OCI-LY7 (cell line): ENCODE results near the gene TMEM132E. TPM values are rescaled to one million over a fixed set of nuclear protein-coding genes. Genes with fewer than 3 reads are reported as not detected.

Source experiments
- BruUV-seq: library from RNA; stranded (reverse); fragments of 400-500 nt; replicated peaks from 2 replicates; lab custom pipeline; 2021; lab: Mats Ljungman, UMichigan
- CTCF ChIA-PET: fragments of 300-600 bp; sonication (Branson Sonifier 250); formaldehyde crosslinking; loops from one replicate; lab custom pipeline; 2022; ENCODE audit warnings: antibody characterized with exemption; ENCODE audit not compliant: unreplicated experiment; lab: Charles Lee
- POLR2A ChIA-PET: fragments of 300-600 bp; sonication (Branson Sonifier 250); formaldehyde crosslinking; loops from one replicate; lab custom pipeline; 2022; ENCODE audit warnings: antibody characterized with exemption; lab: Charles Lee
- DNase-seq: peaks from one replicate; pipeline ENCODE4 v3.0.0-alpha.2; 2015; ENCODE audit warnings: low spot score
- H2AFZ ChIP-seq: fragments of 200-600 bp; sonication (generic), shearing (Covaris generic); 2 replicates; pipeline ENCODE4 v1.6.1; 2014; ENCODE audit warnings: mild to moderate bottlenecking, antibody characterized with exemption, low read length, moderate library complexity
- H3K27ac ChIP-seq: fragments of 200-600 bp; sonication (generic); 2 replicates; pipeline ENCODE4 v1.5.1; 2014; ENCODE audit warnings: mixed run types, low read depth, mild to moderate bottlenecking, moderate library complexity, low read length, inconsistent platforms; ENCODE audit not compliant: poor library complexity, severe bottlenecking
- H3K36me3 ChIP-seq: fragments of 200-600 bp; sonication (generic); 2 replicates; pipeline ENCODE4 v1.6.1; 2014; ENCODE audit warnings: mild to moderate bottlenecking, antibody characterized with exemption, low read length, moderate library complexity, mixed read lengths; ENCODE audit not compliant: insufficient read depth
- H3K4me1 ChIP-seq: fragments of 200-600 bp; sonication (generic); 2 replicates; pipeline ENCODE4 v1.5.1; 2014; ENCODE audit warnings: mild to moderate bottlenecking, low read length; ENCODE audit not compliant: insufficient read depth, poor library complexity, severe bottlenecking
- H3K4me2 ChIP-seq: fragments of 200-600 bp; sonication (generic); 2 replicates; pipeline ENCODE4 v1.6.1; 2014; ENCODE audit warnings: mild to moderate bottlenecking, low read length
- H3K4me3 ChIP-seq: fragments of 200-600 bp; sonication (generic); 2 replicates; pipeline ENCODE4 v1.5.1; 2014; ENCODE audit warnings: mild to moderate bottlenecking, low read depth, low read length; ENCODE audit not compliant: poor library complexity, severe bottlenecking
- H3K79me2 ChIP-seq: fragments of 200-600 bp; sonication (generic); 2 replicates; pipeline ENCODE4 v1.6.1; 2016; ENCODE audit warnings: low read depth, mild to moderate bottlenecking, low read length, moderate library complexity, mixed read lengths; ENCODE audit not compliant: insufficient read depth
- H3K9me2 ChIP-seq: fragments of 200-600 bp; sonication (generic); 2 replicates; pipeline ENCODE4 v1.6.1; 2016; ENCODE audit warnings: mild to moderate bottlenecking, low read length, mixed read lengths; ENCODE audit not compliant: insufficient read depth
- H3K9me3 ChIP-seq: fragments of 200-600 bp; sonication (generic); 2 replicates; pipeline ENCODE4 v1.6.1; 2014; ENCODE audit warnings: mild to moderate bottlenecking, mixed run types, low read length, mixed read lengths
- H4K20me1 ChIP-seq: fragments of 200-600 bp; sonication (generic); 2 replicates; pipeline ENCODE4 v1.6.1; 2014; ENCODE audit warnings: mild to moderate bottlenecking, antibody characterized with exemption, low read length, moderate library complexity, mixed read lengths; ENCODE audit not compliant: insufficient read depth
- EZH2phosphoT487 ChIP-seq: fragments of 200-600 bp; sonication (generic); IDR thresholded peaks from 2 replicates; pipeline ENCODE4 v1.6.1; 2018; ENCODE audit warnings: low read depth, borderline replicate concordance, mild to moderate bottlenecking, mixed run types, antibody characterized with exemption, low read length, moderate library complexity, mixed read lengths
- intact Hi-C: fragments of 100-400 bp; cut with micrococcal nuclease; formaldehyde crosslinking; loops from one replicate; pipeline ENCODE4 v1.10.0; 2022; ENCODE audit not compliant: unreplicated experiment
- total RNA-seq, 2 experiments: library from RNA; depleted of rRNA in 1 of 2; stranded (reverse); fragments of >200 nt in 1 of 2; shearing (Covaris generic) in 1 of 2; gene quantifications; 2 replicates each; pipeline ENCODE4 v1.2.3, GENCODE V29; 2014 to 2022
- TF ChIP-seq, protein P1 (sequence below): fragments of 200-600 bp; sonication (generic); conservative IDR thresholded peaks from 2 replicates; pipeline ENCODE4 v1.5.1; 2014; ENCODE audit warnings: mild to moderate bottlenecking, antibody characterized with exemption, low read length, moderate library complexity, mixed read lengths

Gene TMEM132E
- total RNA-seq, 2 experiments from 2014 or later = not detected

DNA sequence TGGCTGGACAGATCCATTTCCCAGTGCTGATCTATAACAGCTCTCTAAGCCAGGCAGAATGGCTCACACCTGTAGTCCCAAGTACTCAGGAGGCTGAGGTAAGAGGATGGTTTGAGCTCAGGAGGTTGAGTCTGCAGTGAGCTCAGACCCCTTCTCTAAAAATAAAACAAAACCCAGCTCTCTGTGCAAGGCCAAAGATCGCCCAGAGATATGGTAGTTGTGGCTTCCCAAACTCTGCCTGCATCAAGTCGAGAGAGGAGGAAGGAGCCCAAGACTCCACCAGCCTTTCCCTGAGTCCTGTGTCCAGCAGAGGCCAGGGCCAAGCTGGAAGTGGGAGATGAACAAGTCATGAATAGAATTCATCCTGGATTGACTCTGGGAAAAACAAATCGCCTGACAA is 88.8 kb downstream of the TMEM132E start:
- no TSS peak for BruUV-seq
- no peak for DNase-seq

GRCh38 chr17:34669511-34669910 is 90.1 kb downstream of the TMEM132E start:
- no peak overlapping the region for H2AFZ ChIP-seq
- no peaks in the 10 kb centered on the region for H3K4me1 ChIP-seq
- H3K4me2 ChIP-seq = no peak overlapping the region
- no TSS peak for BruUV-seq
- no peaks in the 10 kb centered on the region for H3K79me2 ChIP-seq
- H3K9me2 ChIP-seq = no peaks in the 10 kb centered on the region
- ChIA-PET POLR2A (no interaction called here), CTCF (no interaction called here)
- TF ChIP-seq EZH2phosphoT487 = no peak
- TF ChIP-seq, protein P1, sequence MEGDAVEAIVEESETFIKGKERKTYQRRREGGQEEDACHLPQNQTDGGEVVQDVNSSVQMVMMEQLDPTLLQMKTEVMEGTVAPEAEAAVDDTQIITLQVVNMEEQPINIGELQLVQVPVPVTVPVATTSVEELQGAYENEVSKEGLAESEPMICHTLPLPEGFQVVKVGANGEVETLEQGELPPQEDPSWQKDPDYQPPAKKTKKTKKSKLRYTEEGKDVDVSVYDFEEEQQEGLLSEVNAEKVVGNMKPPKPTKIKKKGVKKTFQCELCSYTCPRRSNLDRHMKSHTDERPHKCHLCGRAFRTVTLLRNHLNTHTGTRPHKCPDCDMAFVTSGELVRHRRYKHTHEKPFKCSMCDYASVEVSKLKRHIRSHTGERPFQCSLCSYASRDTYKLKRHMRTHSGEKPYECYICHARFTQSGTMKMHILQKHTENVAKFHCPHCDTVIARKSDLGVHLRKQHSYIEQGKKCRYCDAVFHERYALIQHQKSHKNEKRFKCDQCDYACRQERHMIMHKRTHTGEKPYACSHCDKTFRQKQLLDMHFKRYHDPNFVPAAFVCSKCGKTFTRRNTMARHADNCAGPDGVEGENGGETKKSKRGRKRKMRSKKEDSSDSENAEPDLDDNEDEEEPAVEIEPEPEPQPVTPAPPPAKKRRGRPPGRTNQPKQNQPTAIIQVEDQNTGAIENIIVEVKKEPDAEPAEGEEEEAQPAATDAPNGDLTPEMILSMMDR = no peak
- intact Hi-C loops = no loop called here
- H3K4me3 ChIP-seq = no peak overlapping the region
- no peaks in the 10 kb centered on the region for H4K20me1 ChIP-seq
- H3K9me3 ChIP-seq = no peaks in the 10 kb centered on the region
- no peak for DNase-seq
- no peak overlapping the region for H3K27ac ChIP-seq
- no peaks in the 10 kb centered on the region for H3K36me3 ChIP-seq

More for the DNA sequence above, 88.8 kb downstream of the TMEM132E start:
- no peaks in the 10 kb centered on the region for H3K36me3 ChIP-seq
- no peak overlapping the region for H3K27ac ChIP-seq
- H2AFZ ChIP-seq = no peak overlapping the region
- POLR2A ChIA-PET = no interaction called here
- no peaks in the 10 kb centered on the region for H3K9me3 ChIP-seq
- no peaks in the 10 kb centered on the region for H3K4me1 ChIP-seq
- CTCF ChIA-PET = interaction anchor here (0.6 kb wide), 1 partner anchor 22 kb away, joined by 3 read pairs; no protein-coding TSS in a partner anchor
- H3K4me2 ChIP-seq = no peak overlapping the region
- no peak overlapping the region for H3K4me3 ChIP-seq
- no peaks in the 10 kb centered on the region for H3K9me2 ChIP-seq
- intact Hi-C loops = no loop called here
- H3K79me2 ChIP-seq = no peaks in the 10 kb centered on the region
- H4K20me1 ChIP-seq = no peaks in the 10 kb centered on the region
- no peak for TF ChIP-seq EZH2phosphoT487
- TF ChIP-seq, protein P1 = no peak

DNA sequence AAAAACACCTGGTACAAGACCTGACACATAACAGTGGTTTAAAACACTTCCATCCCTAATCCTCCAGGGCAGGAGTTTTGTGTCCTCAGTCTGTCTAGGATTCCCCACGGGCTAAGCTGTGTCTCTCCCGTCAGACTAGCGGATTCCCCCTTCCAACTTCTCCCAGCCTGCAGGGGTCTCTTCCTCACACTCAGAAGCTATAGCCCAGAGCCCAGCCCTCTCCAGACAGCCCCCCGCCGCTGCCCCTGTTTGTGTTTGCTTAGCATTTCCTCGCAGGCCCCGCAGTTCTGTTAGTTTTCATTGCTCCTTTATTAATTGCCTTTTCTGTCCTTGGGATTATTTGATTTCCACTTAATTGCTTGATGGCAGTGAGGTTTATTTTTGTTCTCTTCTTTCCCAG is 91.2 kb downstream of the TMEM132E start:
- Histone ChIP-seq H2AFZ (no peak overlapping the region), H3K4me2 (no peak overlapping the region), H3K79me2 (no peaks in the 10 kb centered on the region), H3K4me1 (no peaks in the 10 kb centered on the region), H3K9me2 (no peaks in the 10 kb centered on the region), H3K9me3 (no peaks in the 10 kb centered on the region), H3K4me3 (no peak overlapping the region), H3K36me3 (no peaks in the 10 kb centered on the region), H4K20me1 (no peaks in the 10 kb centered on the region), H3K27ac (no peak overlapping the region)
- POLR2A ChIA-PET = no interaction called here
- intact Hi-C loops = no loop called here
- BruUV-seq = no TSS peak
- TF ChIP-seq EZH2phosphoT487 = no peak
- TF ChIP-seq, protein P1 = no peak
- CTCF ChIA-PET = no interaction called here
- no peak for DNase-seq
